Measurements from ENCODE around the gene SPATS2.
"Not testable (repeated sequence)": the region's sequence is repeated elsewhere in the genome, so short reads cannot be mapped to it uniquely, and the experiment has no call there.

The SPATS2 gene

DNA sequence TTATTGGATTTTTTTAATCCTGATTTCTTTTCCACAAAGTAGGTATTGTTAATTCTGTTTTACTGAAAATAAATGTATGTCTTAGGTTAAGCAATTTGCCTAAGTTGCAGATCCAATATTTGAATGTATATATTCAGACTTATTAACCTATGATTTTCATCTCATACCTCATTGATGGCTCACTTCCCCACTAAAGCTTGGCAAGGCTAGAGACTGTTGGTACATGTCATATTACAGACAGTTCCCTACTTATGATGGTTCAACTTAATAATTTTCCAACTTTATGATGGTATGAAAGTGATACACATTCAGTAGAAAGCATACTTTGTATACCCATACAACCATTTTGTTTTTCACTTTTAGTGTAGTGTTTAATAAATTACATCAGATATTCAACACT, 138.4 kb downstream of the SPATS2 start:
- no peak for DNase-seq (ENCODE audit: low read depth in 1 of 2, low spot score in 1 of 2)
- TF ChIP-seq JUND (IDR thresholded peaks at IDR 0.05; ENCODE audit: low read depth): no peak
- in situ Hi-C loops (cut with HindIII; ENCODE audit: low pct_unique_long_range_greater_than_20kb, low sequenced_read_pairs): no loop called here

- in situ Hi-C loops (cut with HindIII; ENCODE audit: low pct_unique_long_range_greater_than_20kb, low sequenced_read_pairs): no loop called here
- TF ChIP-seq JUND (IDR thresholded peaks at IDR 0.05; ENCODE audit: low read depth): no peak
- no peak for DNase-seq (ENCODE audit: low read depth in 1 of 2, low spot score in 1 of 2)
Measured at GRCh38 chr12:49507139-49507538, 139.9 kb downstream of the SPATS2 start.

DNA sequence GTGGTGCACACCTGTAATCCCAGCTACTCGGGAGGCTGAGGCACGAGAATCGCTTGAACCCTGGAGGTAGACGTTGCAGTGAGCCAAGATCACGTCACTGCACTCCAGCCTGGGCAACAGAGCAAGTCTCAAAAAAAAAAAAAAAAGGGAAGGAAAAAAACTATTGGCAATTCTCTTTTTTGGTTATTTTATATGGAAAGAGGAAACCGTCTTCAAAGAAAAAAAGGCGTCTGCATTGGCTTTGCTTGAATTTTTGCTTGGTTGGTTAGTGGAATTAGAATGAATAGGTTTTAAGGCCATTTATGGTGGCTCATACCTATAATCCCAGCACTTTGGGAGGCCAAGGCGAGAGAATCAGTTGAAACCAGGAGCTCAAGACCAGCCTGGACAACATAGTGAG, 142.4 kb downstream of the SPATS2 start:
- DNase-seq (ENCODE audit: low read depth in 1 of 2, low spot score in 1 of 2); in situ Hi-C loops (cut with HindIII; ENCODE audit: low pct_unique_long_range_greater_than_20kb, low sequenced_read_pairs): not testable (repeated sequence)

GRCh38 chr12:49511410-49511809, 144.1 kb downstream of the SPATS2 start:
- in situ Hi-C loops (cut with HindIII; ENCODE audit: low pct_unique_long_range_greater_than_20kb, low sequenced_read_pairs): no loop called here
- DNase-seq (ENCODE audit: low read depth in 1 of 2, low spot score in 1 of 2): no peak
- no peak for TF ChIP-seq JUND (IDR thresholded peaks at IDR 0.05; ENCODE audit: low read depth)

GRCh38 chr12:49512546-49512945, 145.3 kb downstream of the SPATS2 start:
- no peak for TF ChIP-seq JUND (IDR thresholded peaks at IDR 0.05; ENCODE audit: low read depth)
- DNase-seq (ENCODE audit: low read depth in 1 of 2, low spot score in 1 of 2): no peak
- in situ Hi-C loops (cut with HindIII; ENCODE audit: low pct_unique_long_range_greater_than_20kb, low sequenced_read_pairs): no loop called here

- no peak for TF ChIP-seq JUND (IDR thresholded peaks at IDR 0.05; ENCODE audit: low read depth)
- no peak for DNase-seq (ENCODE audit: low read depth in 1 of 2, low spot score in 1 of 2)
- in situ Hi-C loops (cut with HindIII; ENCODE audit: low pct_unique_long_range_greater_than_20kb, low sequenced_read_pairs): no loop called here
Measured at GRCh38 chr12:49515266-49515665, 148.0 kb downstream of the SPATS2 start.

DNA sequence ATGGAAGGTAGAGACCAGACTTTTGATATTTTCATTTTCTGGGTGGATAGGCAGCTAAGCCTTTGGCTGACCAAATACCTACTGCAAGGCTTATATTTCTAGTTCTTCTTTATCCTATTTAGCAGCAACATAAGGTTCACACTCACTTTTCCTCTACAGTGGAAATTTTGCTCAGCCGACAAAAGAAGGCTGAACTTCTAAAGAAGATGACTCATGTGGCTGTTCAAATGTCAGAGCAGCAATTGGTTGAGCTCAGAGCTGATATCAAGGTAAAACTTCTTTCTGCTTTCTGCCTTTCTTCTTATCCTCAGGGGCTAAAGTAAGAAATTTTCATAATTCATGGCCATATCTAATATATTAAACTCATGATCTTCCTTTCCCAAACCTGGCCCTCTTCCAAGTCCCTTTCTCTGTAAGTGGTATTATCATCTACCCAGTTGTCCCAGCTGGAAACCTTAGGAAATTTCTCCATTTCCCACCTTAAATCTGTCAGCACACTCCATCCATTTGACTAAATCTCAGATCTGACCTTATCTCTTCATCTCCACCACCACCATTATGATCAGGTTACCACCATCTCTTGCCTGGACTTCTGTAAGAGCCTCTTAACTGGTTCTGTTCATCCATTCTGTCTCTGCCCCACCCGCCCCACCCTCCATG, 151.8 kb downstream of the SPATS2 start:
- in situ Hi-C loops (cut with HindIII; ENCODE audit: low pct_unique_long_range_greater_than_20kb, low sequenced_read_pairs): no loop called here
- no peak for TF ChIP-seq JUND (IDR thresholded peaks at IDR 0.05; ENCODE audit: low read depth)
- DNase-seq (ENCODE audit: low read depth in 1 of 2, low spot score in 1 of 2): no peak

GRCh38 chr12:49519574-49519936, 152.3 kb downstream of the SPATS2 start:
- TF ChIP-seq JUND (IDR thresholded peaks at IDR 0.05; ENCODE audit: low read depth): no peak
- in situ Hi-C loops (cut with HindIII; ENCODE audit: low pct_unique_long_range_greater_than_20kb, low sequenced_read_pairs): no loop called here
- no peak for DNase-seq (ENCODE audit: low read depth in 1 of 2, low spot score in 1 of 2)

GRCh38 chr12:49521389-49521788, 154.1 kb downstream of the SPATS2 start:
- TF ChIP-seq JUND (IDR thresholded peaks at IDR 0.05; ENCODE audit: low read depth): no peak
- DNase-seq (ENCODE audit: low read depth in 1 of 2, low spot score in 1 of 2): no peak
- in situ Hi-C loops (cut with HindIII; ENCODE audit: low pct_unique_long_range_greater_than_20kb, low sequenced_read_pairs): no loop called here

- no peak for DNase-seq (ENCODE audit: low read depth in 1 of 2, low spot score in 1 of 2)
- TF ChIP-seq JUND (IDR thresholded peaks at IDR 0.05; ENCODE audit: low read depth): no peak
- in situ Hi-C loops (cut with HindIII; ENCODE audit: low pct_unique_long_range_greater_than_20kb, low sequenced_read_pairs): no loop called here
Measured at GRCh38 chr12:49524660-49525324, 157.5 kb downstream of the SPATS2 start.

GRCh38 chr12:49525942-49526341, 158.7 kb downstream of the SPATS2 start:
- no peak for TF ChIP-seq JUND (IDR thresholded peaks at IDR 0.05; ENCODE audit: low read depth)
- in situ Hi-C loops (cut with HindIII; ENCODE audit: low pct_unique_long_range_greater_than_20kb, low sequenced_read_pairs): no loop called here
- DNase-seq (ENCODE audit: low read depth in 1 of 2, low spot score in 1 of 2): no peak

- in situ Hi-C loops (cut with HindIII; ENCODE audit: low pct_unique_long_range_greater_than_20kb, low sequenced_read_pairs): no loop called here
- no peak for TF ChIP-seq JUND (IDR thresholded peaks at IDR 0.05; ENCODE audit: low read depth)
Measured at GRCh38 chr12:49527361-49528130, 160.3 kb downstream of the SPATS2 start.

DNA sequence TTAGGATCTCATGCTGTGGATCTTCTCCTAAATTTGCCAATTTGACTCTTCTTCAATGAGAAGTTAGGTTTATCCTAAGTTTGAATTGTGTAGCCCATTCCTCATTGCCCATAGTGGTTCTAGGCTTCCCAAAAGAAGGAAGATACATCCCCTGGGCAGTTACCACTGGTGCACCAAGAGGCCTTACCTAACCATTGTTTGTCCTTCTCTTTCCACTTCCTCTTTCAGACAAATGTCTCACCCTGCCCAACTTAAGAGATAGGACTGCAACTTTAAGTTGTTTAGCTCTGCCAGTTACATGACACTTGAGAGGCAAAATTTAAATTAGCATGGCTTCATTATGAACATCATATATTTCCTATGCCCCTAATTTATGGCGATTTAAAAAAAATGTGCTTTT, 162.2 kb downstream of the SPATS2 start:
- in situ Hi-C loops (cut with HindIII; ENCODE audit: low pct_unique_long_range_greater_than_20kb, low sequenced_read_pairs): no loop called here
- TF ChIP-seq JUND (IDR thresholded peaks at IDR 0.05; ENCODE audit: low read depth): no peak
- no peak for DNase-seq (ENCODE audit: low read depth in 1 of 2, low spot score in 1 of 2)

More at GRCh38 chr12:49527361-49528130, 160.3 kb downstream of the SPATS2 start:
- DNase-seq (ENCODE audit: low read depth in 1 of 2, low spot score in 1 of 2): no peak

Measured in T47D (cell line).